Neutrophil (primary cell): ENCODE data around the gene BANF2.
"Not testable (repeated sequence)": the region's sequence is repeated elsewhere in the genome, so short reads cannot be mapped to it uniquely, and the experiment has no call there.

Experiments
- H3K27ac ChIP-seq: fragments of 200-600 bp; sonication (generic); 2 replicates; pipeline ENCODE4 v1.5.1; 2016; ENCODE audit warnings: mild to moderate bottlenecking, moderate library complexity
- H3K27me3 ChIP-seq: fragments of 200-600 bp; sonication (generic); 2 replicates; pipeline ENCODE4 v1.6.0; 2016; ENCODE audit warnings: mild to moderate bottlenecking
- H3K36me3 ChIP-seq: fragments of 200-600 bp; sonication (generic); 2 replicates; pipeline ENCODE4 v1.5.1; 2017
- H3K4me1 ChIP-seq, 2 experiments: fragments of 200-600 bp in 1 of 2; sonication (generic) in 1 of 2; 1 replicate in 1 of 2; 2 replicates in 1 of 2; pipeline versions ENCODE4 v1.5.1 to v1.6.1; 2013 to 2016; ENCODE audit warnings: low read depth in 1 of 2, low read length in 1 of 2, mild to moderate bottlenecking in 1 of 2, moderate library complexity in 1 of 2; ENCODE audit not compliant: control insufficient read depth in 1 of 2, insufficient read depth in 1 of 2
- H3K4me3 ChIP-seq, 2 experiments: fragments of 200-600 bp in 1 of 2; sonication (generic) in 1 of 2; 1 replicate in 1 of 2; 2 replicates in 1 of 2; pipeline ENCODE4 v1.5.1; 2013 to 2016; ENCODE audit warnings: low read depth in 1 of 2, low read length in 1 of 2, mild to moderate bottlenecking in 1 of 2, moderate library complexity in 1 of 2
- H3K9me3 ChIP-seq: fragments of 200-600 bp; sonication (generic); 2 replicates; pipeline ENCODE4 v1.5.1; 2016
- CTCF ChIP-seq: fragments of 200-600 bp; sonication (generic); IDR thresholded peaks from 2 replicates; pipeline ENCODE4 v1.5.1; 2016; ENCODE audit warnings: antibody characterized with exemption

The BANF2 gene

GRCh38 chr20:17762873-17763557 lies 63.2 kb downstream of the BANF2 start:
- Histone ChIP-seq H3K9me3 (no peaks in the 10 kb centered on the region), H3K4me3 (no peak overlapping the region), H3K36me3 (no peaks in the 10 kb centered on the region), H3K4me1 (no peaks in the 10 kb centered on the region), H3K27me3 (no peaks in the 10 kb centered on the region), H3K27ac (no peak overlapping the region)
- TF ChIP-seq CTCF, result no peak

GRCh38 chr20:17765017-17765416 lies 65.3 kb downstream of the BANF2 start:
- Histone ChIP-seq H3K4me1 (no peaks in the 10 kb centered on the region), H3K36me3 (no peaks in the 10 kb centered on the region), H3K27me3 (no peaks in the 10 kb centered on the region), H3K4me3 (no peak overlapping the region), H3K9me3 (no peaks in the 10 kb centered on the region), H3K27ac (no peak overlapping the region)
- TF ChIP-seq CTCF, result no peak

DNA sequence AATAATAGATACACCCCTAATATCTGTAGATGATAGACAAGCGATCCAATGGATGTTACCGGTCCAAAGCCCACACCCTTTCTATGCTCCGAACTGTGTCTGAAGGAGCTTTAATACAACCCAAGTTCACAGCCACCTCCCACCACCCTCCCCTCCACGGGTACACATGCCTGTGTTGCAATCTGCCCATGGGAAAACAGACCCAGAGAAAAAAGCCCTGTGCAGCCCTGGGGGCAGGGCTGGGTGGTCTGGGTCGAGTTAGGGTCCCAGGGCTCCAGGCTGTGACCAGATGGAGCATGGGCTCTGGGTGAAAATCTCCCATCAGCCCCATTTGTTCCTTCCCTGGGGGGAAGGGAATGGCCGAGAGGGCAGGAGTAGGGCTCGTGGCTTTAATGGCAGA lies 65.8 kb downstream of the BANF2 start:
- Histone ChIP-seq H3K4me1 (no peaks in the 10 kb centered on the region), H3K4me3 (no peak overlapping the region), H3K27me3 (no peaks in the 10 kb centered on the region), H3K36me3 (no peaks in the 10 kb centered on the region), H3K9me3 (no peaks in the 10 kb centered on the region), H3K27ac (no peak overlapping the region)
- no peak for TF ChIP-seq CTCF

DNA sequence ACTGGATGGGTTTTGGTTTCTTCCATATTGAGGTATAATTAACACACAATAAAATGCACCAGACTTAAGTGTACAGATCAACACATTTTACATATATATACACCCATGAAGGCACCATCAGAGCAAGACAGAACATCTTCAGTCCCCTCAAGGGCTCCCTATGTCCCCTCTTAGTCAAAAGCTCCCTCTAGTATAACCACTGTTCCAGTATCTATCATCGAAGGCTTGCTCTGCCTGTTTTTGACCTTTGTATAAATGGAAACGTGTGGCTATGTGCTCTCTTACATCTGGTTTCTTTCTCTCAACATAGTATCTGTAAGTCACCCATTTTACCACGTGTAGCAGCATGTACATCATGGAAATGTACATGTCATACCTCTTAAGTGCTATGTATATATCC lies 66.5 kb downstream of the BANF2 start:
- Histone ChIP-seq H3K4me3 (no peak overlapping the region), H3K9me3 (no peaks in the 10 kb centered on the region), H3K4me1 (no peaks in the 10 kb centered on the region), H3K27ac (no peak overlapping the region), H3K36me3 (no peaks in the 10 kb centered on the region), H3K27me3 (no peaks in the 10 kb centered on the region)
- TF ChIP-seq CTCF, result no peak

GRCh38 chr20:17767624-17768023 lies 67.9 kb downstream of the BANF2 start:
- Histone ChIP-seq H3K36me3 (no peaks in the 10 kb centered on the region), H3K4me1 (no peaks in the 10 kb centered on the region), H3K27me3 (no peaks in the 10 kb centered on the region), H3K4me3 (no peak overlapping the region), H3K9me3 (no peaks in the 10 kb centered on the region), H3K27ac (no peak overlapping the region)
- TF ChIP-seq CTCF, result no peak

DNA sequence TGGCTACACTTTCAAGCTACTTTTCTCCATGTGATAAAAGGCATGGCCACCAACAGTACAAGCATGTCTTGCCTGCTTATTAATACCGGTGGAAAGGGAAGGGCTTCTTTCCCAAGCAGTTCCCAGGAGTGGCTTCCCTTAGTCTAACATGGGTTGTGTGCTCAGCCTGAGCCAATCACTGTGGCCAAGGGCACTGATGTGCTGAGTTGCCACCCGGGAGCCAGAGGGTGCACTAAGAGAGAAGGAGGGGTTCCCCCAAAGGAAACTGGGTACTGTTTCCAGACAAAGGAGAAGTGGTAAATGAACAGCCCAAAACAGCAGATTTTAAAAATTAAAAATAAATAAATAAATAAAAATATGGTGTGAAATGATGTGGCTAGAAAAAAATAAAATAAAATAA lies 68.5 kb downstream of the BANF2 start:
- no peaks in the 10 kb centered on the region for H3K36me3 ChIP-seq
- no peaks in the 10 kb centered on the region for H3K9me3 ChIP-seq
- H3K4me1 ChIP-seq, result no peaks in the 10 kb centered on the region
- H3K27ac ChIP-seq, result no peak overlapping the region
- TF ChIP-seq CTCF, result no peak
- no peaks in the 10 kb centered on the region for H3K27me3 ChIP-seq
- no peak overlapping the region for H3K4me3 ChIP-seq

- not testable (repeated sequence) for H3K36me3 ChIP-seq, H3K27me3 ChIP-seq, H3K4me1 ChIP-seq, H3K27ac ChIP-seq, H3K9me3 ChIP-seq, H3K4me3 ChIP-seq
These were observed 70.0 kb downstream of the BANF2 start for GRCh38 chr20:17769716-17770115.
